IMR-90 (cell line): ENCODE data around the gene SUPT20HL2. TPM values are rescaled to one million over a fixed set of nuclear protein-coding genes. Genes with fewer than 3 reads are reported as not detected.

Source experiments
- ATAC-seq: fragments of 200-7000 bp; cut with Tn5 transposase; 2 replicates; pipeline ENCODE4 v1.9.1; 2020; ENCODE audit warnings: low read depth, mild to moderate bottlenecking, moderate library complexity
- BruUV-seq: library from RNA; stranded (reverse); fragments of 400-500 nt; replicated peaks from 2 replicates; lab custom pipeline; 2021; lab: Mats Ljungman, UMichigan
- CTCF ChIA-PET: fragments of 300-600 bp; formaldehyde crosslinking; extraction: SDS; loops from one replicate; lab custom pipeline; 2021; ENCODE audit warnings: antibody characterized with exemption; lab: Yijun Ruan, JAX
- POLR2A ChIA-PET: fragments of 300-600 bp; sonication (Branson Sonifier 250); formaldehyde crosslinking; loops from one replicate; lab custom pipeline; 2022; ENCODE audit warnings: antibody characterized with exemption; ENCODE audit not compliant: unreplicated experiment; lab: Charles Lee
- DNase-seq: peaks from one replicate; pipeline ENCODE4 v3.0.0; 2013
- H2AFZ ChIP-seq: replicated peaks from 2 replicates; pipeline ENCODE3; 2013; ENCODE audit warnings: low read length, mild to moderate bottlenecking; ENCODE audit not compliant: poor library complexity
- H2AK5ac ChIP-seq: 2 replicates; pipeline ENCODE4 v1.6.1; 2013; ENCODE audit warnings: low read depth, low read length, inconsistent platforms
- H2AK9ac ChIP-seq: replicated peaks from 2 replicates; pipeline ENCODE3; 2013; ENCODE audit warnings: mild to moderate bottlenecking, low read depth, low read length, moderate library complexity; ENCODE audit not compliant: poor library complexity
- H2BK120ac ChIP-seq: 2 replicates; pipeline ENCODE4 v1.6.1; 2013; ENCODE audit warnings: low read depth, low read length, inconsistent platforms
- H2BK15ac ChIP-seq: 3 replicates; pipeline ENCODE4 v1.6.1; 2013; ENCODE audit warnings: low read depth, low read length, inconsistent platforms
- H2BK20ac ChIP-seq: 2 replicates; pipeline ENCODE4 v1.6.1; 2013; ENCODE audit warnings: low read depth, mild to moderate bottlenecking, inconsistent platforms, low read length, moderate library complexity
- H2BK5ac ChIP-seq: 2 replicates; pipeline ENCODE4 v1.6.1; 2013; ENCODE audit warnings: mild to moderate bottlenecking, low read depth, low read length, inconsistent platforms; ENCODE audit not compliant: poor library complexity, severe bottlenecking
- H3K14ac ChIP-seq: replicated peaks from 2 replicates; pipeline ENCODE4 v1.6.1; 2013; ENCODE audit warnings: low read depth, low read length, inconsistent platforms
- H3K18ac ChIP-seq: 2 replicates; pipeline ENCODE4 v1.6.1; 2013; ENCODE audit warnings: low read depth, low read length, control low read depth
- H3K23ac ChIP-seq: 2 replicates; pipeline ENCODE4 v1.6.1; 2013; ENCODE audit warnings: low read depth, low read length, inconsistent platforms
- H3K27ac ChIP-seq: 2 replicates; pipeline ENCODE4 v1.5.1; 2013; ENCODE audit warnings: mild to moderate bottlenecking, control low read depth, low read length; ENCODE audit not compliant: insufficient read depth
- H3K27me3 ChIP-seq: 2 replicates; pipeline ENCODE4 v1.6.1; 2013; ENCODE audit warnings: low read length; ENCODE audit not compliant: control insufficient read depth, insufficient read depth
- H3K36me3 ChIP-seq: 2 replicates; pipeline ENCODE4 v1.6.1; 2013; ENCODE audit warnings: low read length, mixed read lengths; ENCODE audit not compliant: control insufficient read depth, insufficient read depth
- H3K4ac ChIP-seq: 2 replicates; pipeline ENCODE4 v1.6.1; 2013; ENCODE audit warnings: low read depth, low read length, inconsistent platforms
- H3K4me1 ChIP-seq: 2 replicates; pipeline ENCODE4 v1.6.1; 2013; ENCODE audit warnings: low read length, mixed read lengths; ENCODE audit not compliant: control insufficient read depth, insufficient read depth
- H3K4me2 ChIP-seq: 2 replicates; pipeline ENCODE4 v1.6.1; 2013; ENCODE audit warnings: low read depth, mild to moderate bottlenecking, control low read depth, low read length, moderate library complexity
- H3K4me3 ChIP-seq: 2 replicates; pipeline ENCODE4 v1.5.1; 2013; ENCODE audit warnings: low read depth, mild to moderate bottlenecking, control low read depth, low read length, moderate library complexity; ENCODE audit not compliant: insufficient read depth
- H3K56ac ChIP-seq: 2 replicates; pipeline ENCODE4 v1.6.1; 2013; ENCODE audit warnings: low read length, inconsistent platforms; ENCODE audit not compliant: insufficient read depth; ENCODE audit errors: extremely low read depth
- H3K79me1 ChIP-seq, 2 experiments: 2 replicates each; pipeline ENCODE4 v1.6.1; 2013; ENCODE audit warnings: low read length in 2 of 2, inconsistent platforms in 1 of 2, low read depth in 1 of 2
- H3K9ac ChIP-seq: 2 replicates; pipeline ENCODE4 v1.6.1; 2013; ENCODE audit warnings: low read depth, low read length, control low read depth
- H3K9me1 ChIP-seq: 2 replicates; pipeline ENCODE4 v1.6.1; 2013; ENCODE audit warnings: low read length, inconsistent platforms; ENCODE audit not compliant: insufficient read depth
- H3K9me3 ChIP-seq: 2 replicates; pipeline ENCODE4 v1.6.1; 2013; ENCODE audit warnings: low read length; ENCODE audit not compliant: control insufficient read depth, insufficient read depth
- H4K20me1 ChIP-seq: 2 replicates; pipeline ENCODE4 v1.6.1; 2013; ENCODE audit warnings: low read length, inconsistent platforms; ENCODE audit not compliant: insufficient read depth
- H4K5ac ChIP-seq: 2 replicates; pipeline ENCODE4 v1.6.1; 2013; ENCODE audit warnings: mild to moderate bottlenecking, low read depth, low read length, control low read depth
- H4K8ac ChIP-seq, 2 experiments: 2 replicates each; pipeline ENCODE4 v1.6.1; 2013; ENCODE audit warnings: low read depth in 2 of 2, low read length in 2 of 2, control low read depth in 1 of 2, inconsistent platforms in 1 of 2
- H4K91ac ChIP-seq: 2 replicates; pipeline ENCODE4 v1.6.1; 2013; ENCODE audit warnings: low read depth, low read length, inconsistent platforms; ENCODE audit not compliant: insufficient read depth
- MAFK ChIP-seq: IDR thresholded peaks from 2 replicates; pipeline ENCODE4 v1.6.1; 2012; ENCODE audit warnings: low read depth, low read length, improper control_type of control experiment
- MAZ ChIP-seq: IDR thresholded peaks from 2 replicates; pipeline ENCODE4 v1.6.1; 2012; ENCODE audit warnings: low read depth, mild to moderate bottlenecking, low read length, improper control_type of control experiment, moderate library complexity, borderline replicate concordance
- NFE2L2 ChIP-seq: fragments of 150-350 bp; IDR thresholded peaks from 2 replicates; pipeline ENCODE4 v1.6.1; 2016; ENCODE audit warnings: low read depth, mild to moderate bottlenecking, low read length
- SMC3 ChIP-seq: fragments of 150-350 bp; IDR thresholded peaks from 2 replicates; pipeline ENCODE4 v1.6.1; 2016; ENCODE audit warnings: low read depth, mild to moderate bottlenecking, antibody characterized with exemption, low read length, moderate library complexity
- WGBS, 2 experiments: methylation state at CpG; one replicate each; pipeline versions ENCODE4 v1.1.5 to v1.1.7; 2013; ENCODE audit warnings: missing lambda C conversion rate in 2 of 2; ENCODE audit not compliant: insufficient read length in 1 of 2; ENCODE audit errors: extremely low coverage in 2 of 2; 5-methylcytosine and 5-hydroxymethylcytosine counted together
- dilution Hi-C: fragments of 300-500 bp; cut with HindIII; formaldehyde crosslinking; loops from one replicate; pipeline ENCODE4 v1.14.3; 2018; ENCODE audit warnings: low sequenced_read_pairs; ENCODE audit not compliant: unreplicated experiment
- in situ Hi-C: fragments of 300-500 bp; cut with MboI; formaldehyde crosslinking; loops from 3 replicates; pipeline ENCODE4 v1.14.3; 2019; ENCODE audit warnings: low sequenced_read_pairs, inconsistent platforms, mixed read lengths
- intact Hi-C: fragments of 100-400 bp; cut with micrococcal nuclease; formaldehyde crosslinking; loops from 2 replicates; pipeline ENCODE4 v1.10.0; 2022
- polyA plus RNA-seq, 3 experiments: library from polyadenylated mRNA; depleted of rRNA; stranded (reverse); fragments of >200 nt; gene quantifications; 2 replicates each; pipeline ENCODE4 v1.2.3, GENCODE V29; 2012; ENCODE audit warnings: low replicate concordance in 1 of 3
- total RNA-seq: library from RNA; depleted of rRNA; stranded (reverse); fragments of >200 nt; gene quantifications from 2 replicates; pipeline ENCODE4 v1.2.3, GENCODE V29; 2012
- TF ChIP-seq, protein P1 (sequence below): fragments of 150-350 bp; IDR thresholded peaks from 2 replicates; pipeline ENCODE4 v1.6.1; 2016; ENCODE audit warnings: low read depth, mild to moderate bottlenecking, low read length, moderate library complexity, borderline replicate concordance

Gene SUPT20HL2
- total and polyA plus RNA-seq, 2 of the 4 experiments (the other 2 are of a cell fraction), result not detected

DNA sequence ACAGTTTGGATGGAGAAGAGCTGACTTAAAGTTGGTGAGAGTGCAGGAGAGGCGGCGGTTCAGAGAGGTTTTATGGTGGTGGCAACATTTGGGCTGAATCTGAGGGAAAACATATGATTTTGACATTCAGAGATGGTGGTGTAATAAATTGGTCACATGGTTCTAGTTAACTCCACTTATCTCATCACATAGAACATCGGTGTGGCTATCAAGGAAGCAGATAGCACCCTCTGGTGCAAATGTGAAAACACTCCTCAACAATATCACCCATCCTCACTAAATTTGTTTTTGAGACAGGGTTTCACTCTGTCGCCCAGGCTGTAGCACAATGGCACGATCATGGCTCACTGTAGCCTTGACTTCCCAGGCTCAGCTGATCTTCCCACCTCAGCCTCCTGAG lies 28.8 kb downstream of the SUPT20HL2 start:
- no peak overlapping the region for H2BK120ac ChIP-seq
- H2BK5ac ChIP-seq, result no peak overlapping the region
- no peak overlapping the region for H3K4ac ChIP-seq
- no peak for ATAC-seq
- no peak overlapping the region for H2AK5ac ChIP-seq
- H3K27me3 ChIP-seq, result peaks cover 17% of the 10 kb centered on the region
- no peaks in the 10 kb centered on the region for H3K79me1 ChIP-seq
- in situ Hi-C loops (no loop called here), dilution Hi-C loops (no loop called here), intact Hi-C loops (no loop called here)
- no peaks in the 10 kb centered on the region for H3K36me3 ChIP-seq
- no CpG with 5 or more reads among the region's 5 CpGs for WGBS, 2 experiments
- H3K9me3 ChIP-seq, result no peaks in the 10 kb centered on the region
- H3K9me1 ChIP-seq, result no peaks in the 10 kb centered on the region
- no peak overlapping the region for H3K27ac ChIP-seq
- no peak overlapping the region for H4K91ac ChIP-seq
- H2BK20ac ChIP-seq, result no peak overlapping the region
- no peak overlapping the region for H4K5ac ChIP-seq
- H3K9ac ChIP-seq, result no peak overlapping the region
- H3K4me3 ChIP-seq, result no peak overlapping the region
- H2AK9ac ChIP-seq, result no peak overlapping the region
- no peak overlapping the region for H2BK15ac ChIP-seq
- no peak overlapping the region for H2AFZ ChIP-seq
- DNase-seq, result no peak
- H3K14ac ChIP-seq, result no peak overlapping the region
- no peak overlapping the region for H3K23ac ChIP-seq
- peaks cover 2% of the 10 kb centered on the region; the same call in 1 of the 2 replicates for H3K4me1 ChIP-seq
- CTCF ChIA-PET, result no interaction called here
- no peak overlapping the region for H3K56ac ChIP-seq
- H3K18ac ChIP-seq, result no peak overlapping the region
- no peak for TF ChIP-seq MAFK
- TF ChIP-seq NFE2L2, result no peak
- TF ChIP-seq MAZ, result no peak
- TF ChIP-seq SMC3, result no peak
- TF ChIP-seq, protein P1, sequence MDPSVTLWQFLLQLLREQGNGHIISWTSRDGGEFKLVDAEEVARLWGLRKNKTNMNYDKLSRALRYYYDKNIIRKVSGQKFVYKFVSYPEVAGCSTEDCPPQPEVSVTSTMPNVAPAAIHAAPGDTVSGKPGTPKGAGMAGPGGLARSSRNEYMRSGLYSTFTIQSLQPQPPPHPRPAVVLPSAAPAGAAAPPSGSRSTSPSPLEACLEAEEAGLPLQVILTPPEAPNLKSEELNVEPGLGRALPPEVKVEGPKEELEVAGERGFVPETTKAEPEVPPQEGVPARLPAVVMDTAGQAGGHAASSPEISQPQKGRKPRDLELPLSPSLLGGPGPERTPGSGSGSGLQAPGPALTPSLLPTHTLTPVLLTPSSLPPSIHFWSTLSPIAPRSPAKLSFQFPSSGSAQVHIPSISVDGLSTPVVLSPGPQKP, result no peak
- no TSS peak for BruUV-seq
- no peak overlapping the region for H3K4me2 ChIP-seq
- POLR2A ChIA-PET, result no interaction called here
- no peak overlapping the region for H4K8ac ChIP-seq
- no peaks in the 10 kb centered on the region for H4K20me1 ChIP-seq
